Activated T-helper 9 cell treated with anti-CD3 and anti-CD28 coated beads, Interleukin-2, amount 50 U/mL, for 16 hours (primary cell): ENCODE results near the gene GOSR2.
"Not testable (repeated sequence)": the region's sequence is repeated elsewhere in the genome, so short reads cannot be mapped to it uniquely, and the experiment has no call there.

Source experiments
- DNase-seq: peaks from one replicate; pipeline ENCODE4 v3.0.0-alpha.2; 2020; ENCODE audit warnings: low read depth

The GOSR2 gene

DNA sequence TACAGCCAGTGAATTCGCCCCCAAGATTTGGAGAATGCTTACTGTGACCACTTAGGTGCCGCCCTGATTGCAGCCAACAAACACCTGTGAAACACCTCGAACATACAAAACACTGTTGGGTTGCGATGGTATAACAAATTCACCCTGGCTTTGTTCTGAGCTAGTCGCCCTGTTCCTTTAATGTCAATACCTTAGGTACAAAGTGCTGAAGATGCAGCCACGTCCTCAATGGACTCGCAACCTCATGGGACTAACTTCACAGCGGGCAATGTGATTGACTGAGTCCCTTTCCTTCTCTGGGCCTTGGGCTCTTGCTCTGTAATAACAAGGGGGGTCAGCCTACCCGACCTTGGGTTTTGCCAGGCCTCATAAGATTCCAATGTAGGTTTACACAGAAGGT, 28.9 kb upstream of the GOSR2 start:
- DNase-seq, result no peak

DNA sequence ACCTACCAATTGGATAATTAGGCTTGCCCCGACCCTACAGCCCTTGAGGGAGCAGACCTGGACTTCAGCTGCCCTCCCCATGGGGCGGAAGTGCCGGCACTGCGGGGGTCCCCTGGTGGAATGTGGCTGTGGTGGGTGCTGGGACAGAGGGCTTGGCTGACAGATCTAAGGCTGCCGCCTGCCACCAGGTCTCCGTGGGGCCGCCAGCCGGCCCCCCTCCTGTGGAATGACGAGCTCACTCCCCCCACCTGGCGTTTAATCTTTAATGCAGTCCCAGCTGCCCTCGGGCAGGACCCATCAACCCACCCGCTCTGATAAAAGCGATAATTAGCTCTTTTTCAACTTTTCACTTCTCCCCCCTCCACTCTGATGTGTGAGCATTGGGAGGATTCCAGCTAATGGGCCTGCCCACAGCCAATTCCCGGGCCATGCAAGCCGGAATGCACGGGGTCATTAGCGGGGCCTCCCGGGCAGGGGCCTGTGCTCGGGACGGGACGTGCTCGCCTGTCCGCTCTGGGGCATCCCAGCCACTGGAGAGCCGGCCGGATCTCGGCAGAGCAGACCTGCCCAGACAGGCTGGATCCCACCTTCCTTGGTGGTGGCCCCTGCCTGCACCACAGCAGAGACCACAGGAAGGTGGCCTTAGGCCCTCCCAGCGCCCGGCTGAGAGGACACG, 28.3 kb upstream of the GOSR2 start:
- no peak for DNase-seq

DNA sequence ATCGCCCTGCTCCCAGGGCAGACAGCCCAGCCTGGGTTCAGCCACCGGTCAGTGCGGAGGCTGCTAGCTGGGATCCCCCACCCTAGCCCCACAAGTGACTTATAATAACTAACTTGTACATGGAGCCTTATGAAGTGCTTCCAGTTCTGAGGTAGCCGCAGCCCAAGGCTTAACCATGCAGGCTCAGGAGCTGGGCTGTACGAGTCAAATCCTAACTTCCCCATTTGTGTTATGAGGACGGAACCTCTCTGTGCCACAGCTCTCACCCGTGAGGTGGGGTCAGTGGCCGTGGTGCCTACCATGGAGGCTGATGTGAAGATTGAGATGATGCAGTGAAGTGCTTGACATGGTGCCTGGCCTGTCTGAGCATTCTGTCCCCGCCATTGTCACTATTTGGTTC, 27.8 kb upstream of the GOSR2 start:
- DNase-seq, result no peak

DNA sequence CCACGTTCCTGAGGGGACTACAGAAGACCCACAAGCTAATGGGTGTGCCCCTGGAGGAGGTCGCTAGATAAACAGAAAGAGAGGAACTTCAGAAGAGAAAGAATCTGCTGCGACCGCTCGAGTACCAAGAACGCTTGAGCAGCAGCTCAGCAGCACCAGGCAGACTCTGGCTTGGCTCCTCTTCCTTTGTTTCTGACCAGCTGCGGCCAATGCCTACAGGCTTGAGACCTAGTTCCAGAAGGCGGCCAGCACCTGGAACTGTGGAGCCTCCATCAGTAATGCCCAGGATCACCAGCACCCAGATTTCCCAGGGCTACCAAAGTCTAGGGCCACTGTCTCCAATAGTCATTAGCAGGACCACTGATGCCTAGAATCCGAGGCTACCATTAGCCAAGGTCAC, 26.0 kb upstream of the GOSR2 start:
- DNase-seq, result no peak

DNA sequence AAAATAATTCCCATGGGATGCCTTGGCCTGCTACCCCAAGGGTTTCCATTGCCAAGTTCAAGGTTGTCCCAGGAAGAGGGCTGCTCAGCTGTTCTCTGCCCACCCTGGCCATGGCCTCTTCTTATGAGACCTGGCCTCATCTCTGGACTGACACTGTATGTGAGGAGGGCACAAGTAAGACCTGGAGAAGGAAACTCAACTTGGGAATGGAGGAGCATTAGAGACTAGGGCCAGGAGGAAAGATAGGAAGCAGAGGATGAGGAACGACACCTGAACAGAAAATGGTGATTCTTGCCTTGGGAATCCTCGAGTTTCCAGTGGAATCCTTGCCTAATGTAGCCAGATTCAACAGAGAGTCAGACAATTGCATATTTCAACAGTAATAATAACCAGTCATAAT, 24.6 kb upstream of the GOSR2 start:
- no peak for DNase-seq

DNA sequence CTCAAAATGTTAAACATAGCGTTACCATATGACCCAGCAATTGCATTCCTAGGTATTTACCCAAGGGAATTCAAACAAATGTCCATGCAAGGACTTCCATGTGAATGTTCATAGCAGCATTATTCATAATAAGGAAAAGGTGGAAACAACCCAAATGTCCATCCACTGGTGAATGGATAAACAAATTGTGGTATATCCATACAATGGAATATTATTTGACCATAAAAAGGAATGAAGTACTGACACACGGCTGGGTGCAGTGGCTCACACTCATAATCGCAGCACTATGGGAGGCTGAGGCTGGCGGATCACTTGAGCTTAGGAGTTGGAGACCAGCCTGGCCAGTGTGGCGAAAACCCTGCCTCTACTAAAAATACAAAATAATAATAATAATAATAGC, 24.1 kb upstream of the GOSR2 start:
- no peak for DNase-seq

DNA sequence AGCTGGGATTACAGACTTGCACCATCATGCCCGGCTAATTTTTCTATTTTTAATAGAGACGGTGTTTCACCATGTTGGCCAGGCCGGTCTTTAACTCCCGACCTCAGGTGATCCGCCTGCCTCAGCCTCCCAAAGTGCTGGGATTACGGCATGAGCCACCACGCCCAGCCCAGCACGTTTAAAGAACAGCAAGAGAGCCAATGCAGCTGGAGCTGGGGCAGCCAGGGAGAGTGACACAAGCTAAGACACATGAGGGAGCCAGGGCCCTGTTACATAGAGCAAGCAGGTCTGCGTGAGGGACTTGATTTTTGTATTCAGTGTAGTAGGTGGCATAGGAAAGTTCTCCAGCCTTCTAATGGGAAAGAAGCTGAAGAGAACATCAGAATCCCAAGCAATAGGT, 21.7 kb upstream of the GOSR2 start:
- DNase-seq, result no peak

DNA sequence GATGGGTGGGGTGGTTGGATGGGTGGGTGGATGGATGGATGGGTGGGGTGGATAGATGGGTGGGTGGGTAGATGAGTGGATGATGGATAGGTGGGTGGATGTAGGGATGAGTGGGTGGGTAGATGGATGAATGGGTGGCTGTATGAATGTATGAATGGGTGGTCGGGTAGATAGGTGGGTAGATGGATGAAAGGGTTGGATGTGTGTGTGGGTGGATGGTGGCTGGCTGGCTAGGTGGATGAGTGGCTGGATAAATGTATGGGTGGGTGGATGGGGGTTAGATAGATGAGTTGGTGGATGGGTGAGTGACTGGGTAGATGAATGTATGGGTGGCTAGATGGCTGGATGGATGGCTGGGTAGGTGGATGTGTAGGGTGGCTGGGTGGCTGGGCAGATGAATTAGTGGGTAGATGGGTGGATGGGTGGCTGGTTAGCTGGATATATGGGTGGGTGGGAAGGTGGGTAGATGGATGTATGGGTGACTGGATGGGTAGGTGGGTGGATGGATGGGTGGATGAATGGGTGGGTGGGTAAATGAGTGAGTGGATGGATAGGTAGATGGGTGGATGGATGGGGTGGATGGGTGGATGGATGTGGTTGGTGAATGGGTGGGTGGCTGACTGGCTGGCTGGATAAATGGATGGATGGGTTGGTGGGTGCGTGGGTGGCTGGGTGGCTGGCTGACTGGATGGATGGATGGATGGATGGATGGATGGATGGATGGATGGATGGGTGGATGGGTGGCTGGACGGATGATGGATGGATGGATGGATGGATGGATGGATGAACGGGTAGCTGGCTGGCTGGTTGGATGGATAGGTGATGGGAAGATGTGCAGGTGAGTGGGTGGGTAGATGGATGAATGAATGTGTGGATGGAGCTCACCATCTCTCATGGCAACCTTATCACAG, 18.9 kb upstream of the GOSR2 start:
- no peak for DNase-seq

DNA sequence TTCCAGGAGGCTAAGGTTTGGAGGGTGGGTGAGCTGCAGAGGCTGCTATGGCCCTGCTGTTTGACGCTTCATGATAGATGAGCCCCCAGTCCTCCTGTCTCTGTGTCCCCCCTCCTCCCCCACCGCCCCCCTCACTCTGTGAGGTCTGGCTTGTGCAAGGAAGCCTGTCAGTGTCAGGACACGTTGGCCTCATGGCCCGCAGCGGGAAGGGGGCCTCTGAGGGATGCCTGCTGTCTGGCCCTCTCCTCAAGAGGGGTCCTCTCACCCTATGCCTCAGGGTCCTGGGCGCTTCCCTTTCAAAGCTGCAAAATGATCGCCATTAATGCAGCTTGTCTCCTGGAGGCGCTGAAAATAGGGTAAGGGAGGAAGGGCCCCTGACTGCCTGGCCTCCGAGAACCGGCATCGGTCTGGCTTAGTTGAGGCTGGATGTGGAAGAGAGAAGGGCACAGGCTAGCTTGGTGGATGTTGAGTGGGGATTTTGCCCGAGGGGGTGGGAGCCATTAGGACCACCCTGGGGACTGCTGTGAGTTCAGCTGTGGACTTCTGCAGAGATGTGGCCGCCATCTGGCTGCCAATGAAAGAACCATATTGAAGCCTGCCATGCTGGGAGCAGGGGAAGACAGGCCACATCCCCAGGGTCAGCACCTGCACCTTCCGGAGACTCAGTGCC, 14.8 kb upstream of the GOSR2 start:
- DNase-seq, result no peak

DNA sequence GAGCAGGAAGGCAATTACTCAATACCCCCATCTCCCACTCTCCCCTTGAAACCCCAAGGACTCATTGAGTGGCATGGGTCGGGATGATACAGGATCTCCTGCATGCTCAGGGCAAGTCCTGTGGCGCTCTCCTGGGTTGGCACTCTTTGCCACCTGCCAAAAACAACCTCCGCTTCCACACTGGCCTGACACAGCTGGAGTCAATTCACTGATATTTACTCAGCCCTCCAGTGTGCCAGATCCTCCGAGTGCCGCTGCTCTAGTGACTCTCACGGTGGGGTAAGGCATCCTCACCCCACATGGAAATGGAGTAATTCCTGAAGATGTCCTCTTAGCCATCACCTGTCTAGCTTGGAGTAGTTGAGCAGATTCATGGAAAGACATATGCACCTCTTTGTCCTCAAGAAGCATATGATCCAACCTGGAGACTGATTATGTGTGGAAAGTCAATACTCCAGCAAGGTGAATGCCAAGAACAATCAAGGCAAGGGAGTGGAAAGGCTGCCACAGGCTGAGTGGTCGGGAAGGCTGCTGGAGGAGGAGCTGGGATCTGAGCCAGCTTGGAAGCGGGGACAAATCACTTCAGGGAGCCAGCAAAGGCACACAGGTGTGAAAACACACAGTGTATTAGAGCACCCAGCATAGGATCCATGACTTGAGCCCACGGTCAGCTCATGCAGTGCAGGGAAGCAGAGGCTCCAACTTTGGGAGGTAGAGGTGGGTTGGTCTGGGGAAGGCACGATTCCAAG, 12.6 kb upstream of the GOSR2 start:
- DNase-seq, result no peak

DNA sequence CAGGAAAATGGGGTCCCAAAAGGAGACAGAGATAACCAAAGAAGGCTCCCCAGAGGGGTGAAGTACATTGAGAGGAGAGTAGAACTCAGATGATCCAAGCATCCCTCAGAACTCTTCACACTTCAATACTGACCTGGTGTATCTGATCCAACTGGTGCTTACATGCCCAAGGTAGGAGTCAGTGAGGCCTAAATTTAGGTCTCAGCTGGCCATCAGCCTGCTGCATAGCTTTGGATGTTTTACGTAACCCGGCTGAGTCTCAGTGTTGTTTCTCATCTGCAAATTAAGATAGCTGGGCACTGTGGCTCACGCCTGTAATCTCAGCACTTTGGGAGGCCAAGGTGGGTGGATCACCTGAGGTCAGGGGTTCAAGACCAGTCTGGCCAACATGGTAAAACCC, 11.6 kb upstream of the GOSR2 start:
- no peak for DNase-seq

DNA sequence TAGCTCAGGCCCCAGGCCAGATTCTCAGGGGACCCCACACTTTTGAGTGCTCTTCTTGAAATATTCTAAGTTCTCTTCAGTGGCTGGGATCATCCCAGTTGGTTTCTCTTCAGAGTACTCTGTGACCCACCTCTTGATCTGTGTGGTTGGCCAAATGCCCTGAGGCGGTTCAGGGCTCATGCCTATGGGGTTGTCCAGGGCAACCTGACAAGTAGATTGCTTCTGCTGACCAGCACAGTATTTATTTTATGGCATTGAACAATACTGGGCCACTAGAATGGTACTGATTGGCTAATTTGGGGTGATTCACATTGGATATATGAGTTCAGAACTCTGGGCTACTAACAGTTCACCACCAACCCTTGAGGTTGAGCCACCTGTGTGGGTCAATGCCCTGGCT, 7.4 kb upstream of the GOSR2 start:
- no peak for DNase-seq

DNA sequence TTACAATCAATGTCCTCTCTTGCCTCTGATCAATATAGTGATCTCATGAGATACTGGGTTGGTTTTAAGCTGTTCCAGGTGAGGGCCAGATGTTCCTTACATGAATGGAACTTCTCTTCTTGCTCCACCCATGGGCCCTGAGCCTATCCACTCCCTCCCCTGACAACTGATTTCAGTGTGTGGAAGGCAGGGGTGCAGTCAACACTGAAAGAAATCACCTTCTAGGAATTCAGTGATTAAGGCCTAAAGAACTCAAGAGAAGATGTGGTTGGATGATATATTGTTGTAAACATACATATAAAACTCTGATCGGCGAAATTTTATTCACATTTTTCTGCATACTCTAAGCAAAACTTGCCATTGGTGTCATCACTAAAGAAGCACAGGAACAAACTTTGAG, 6.7 kb upstream of the GOSR2 start:
- no peak for DNase-seq

DNA sequence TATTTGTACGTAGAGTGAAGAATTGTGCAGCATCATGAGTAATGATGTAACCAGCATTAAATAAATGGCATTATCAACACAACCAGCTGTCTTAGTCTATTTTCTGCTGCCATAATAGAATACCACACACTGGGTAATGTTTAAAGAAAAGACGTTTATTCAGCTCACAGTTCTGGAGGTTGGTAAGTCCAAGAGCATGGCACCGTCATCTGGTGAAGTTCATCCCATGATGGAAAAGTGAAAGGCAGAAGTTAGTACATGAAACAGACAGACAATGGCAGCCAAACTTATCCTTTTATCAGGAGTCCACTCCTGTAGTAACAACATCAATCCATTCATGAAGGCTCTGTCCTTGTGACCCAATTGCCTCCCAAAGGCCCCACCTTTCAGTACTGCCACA, 6.3 kb upstream of the GOSR2 start:
- DNase-seq, result no peak

DNA sequence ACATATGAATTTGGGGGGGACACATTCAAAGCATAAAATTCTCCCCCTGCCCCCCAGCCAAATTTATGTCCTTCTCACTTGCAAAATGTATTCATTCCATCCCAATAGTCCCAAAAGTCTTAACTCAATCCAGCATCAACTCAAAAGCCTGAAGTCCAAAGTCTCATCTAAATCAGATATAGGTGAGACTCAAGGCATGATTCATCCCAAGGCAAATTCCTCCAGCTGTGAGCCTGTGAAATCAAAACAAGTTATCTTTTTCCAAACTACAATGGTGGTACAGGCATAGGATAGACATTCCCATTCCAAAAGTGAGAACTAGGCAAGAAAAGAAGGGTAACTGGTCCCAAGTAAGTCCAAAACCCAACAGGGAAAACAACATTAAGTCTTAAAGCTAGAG, 5.9 kb upstream of the GOSR2 start:
- no peak for DNase-seq

DNA sequence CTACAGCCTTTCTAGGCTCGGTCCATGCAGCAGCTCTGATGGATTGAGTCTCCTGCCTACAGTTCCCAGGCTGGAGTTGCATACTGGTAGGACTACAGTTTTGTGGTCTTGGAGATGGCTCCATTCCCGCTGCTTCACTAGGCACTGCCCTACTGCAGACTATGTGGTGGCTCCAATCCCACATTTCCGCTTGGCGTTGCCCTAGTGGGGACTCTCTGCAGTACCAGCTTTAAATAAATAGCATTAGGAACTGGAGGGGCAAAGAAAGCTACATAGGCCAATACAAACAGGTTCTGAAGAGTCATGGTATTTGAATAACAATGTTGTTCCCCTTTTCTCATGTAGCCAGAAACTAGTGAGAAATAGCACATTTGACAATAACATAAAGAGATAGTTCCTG, 5.4 kb upstream of the GOSR2 start:
- no peak for DNase-seq

DNA sequence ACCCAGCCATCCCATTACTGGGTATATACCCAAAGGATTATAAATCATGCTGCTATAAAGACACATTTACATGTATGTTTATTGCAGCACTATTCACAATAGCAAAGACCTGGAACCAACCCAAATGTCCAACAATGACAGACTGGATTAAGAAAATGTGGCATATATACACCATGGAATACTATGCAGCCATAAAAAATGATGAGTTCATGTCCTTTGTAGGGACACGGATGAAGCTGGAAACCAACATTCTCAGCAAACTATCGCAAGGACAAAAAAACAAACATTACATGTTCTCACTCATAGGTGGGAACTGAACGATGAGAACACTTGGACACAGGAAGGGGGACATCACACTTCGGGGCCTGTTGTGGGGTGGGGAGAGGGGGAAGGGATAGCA, 998 bp upstream of the GOSR2 start:
- not testable (repeated sequence) for DNase-seq

DNA sequence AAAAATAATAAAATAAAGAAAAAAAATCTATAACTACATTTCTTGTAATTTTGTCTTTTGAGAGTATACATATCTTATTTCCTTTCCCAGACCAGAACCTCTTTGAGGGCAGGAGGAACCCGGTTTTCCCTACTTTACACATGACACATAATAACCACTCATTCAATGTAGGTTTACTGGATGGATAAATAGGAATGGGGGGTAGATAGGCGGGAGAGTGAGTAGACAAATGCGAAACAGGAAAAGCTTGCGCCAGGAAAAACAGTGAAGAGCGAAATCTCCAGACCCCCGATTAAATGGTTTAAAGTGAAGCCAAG, 515 bp upstream of the GOSR2 start:
- DNase-seq, result no peak

DNA sequence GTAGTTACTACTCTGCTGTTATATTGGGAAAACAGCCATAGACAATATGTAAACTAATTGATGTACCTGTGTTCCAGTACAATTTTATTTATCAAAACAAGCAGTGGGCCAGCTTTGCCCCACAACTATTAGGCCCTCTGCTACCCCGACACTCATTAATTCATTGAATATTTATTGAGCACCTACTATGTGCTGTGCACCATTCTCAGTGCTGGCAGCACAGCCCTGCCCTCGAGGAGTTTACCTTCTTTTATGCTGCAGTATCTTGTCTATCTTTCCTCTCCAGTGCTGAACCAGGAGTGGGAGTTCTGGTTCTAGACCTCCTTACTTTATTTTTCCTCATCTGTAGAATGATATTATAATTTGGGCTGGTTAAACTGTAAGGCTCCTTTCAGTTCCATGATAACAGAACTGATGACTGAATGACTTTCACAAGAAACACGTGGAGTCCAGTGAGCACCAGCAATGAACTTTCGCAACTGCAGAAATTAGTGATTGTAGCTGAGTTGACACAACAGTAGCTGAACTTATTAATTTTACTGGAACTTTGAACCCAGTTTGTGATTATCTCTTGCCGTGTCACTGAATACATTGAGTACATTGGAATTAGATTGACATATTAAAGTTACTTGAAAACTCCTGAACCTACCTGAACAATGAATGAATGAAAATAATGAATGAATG, 2.4 kb downstream of the GOSR2 start:
- no peak for DNase-seq

DNA sequence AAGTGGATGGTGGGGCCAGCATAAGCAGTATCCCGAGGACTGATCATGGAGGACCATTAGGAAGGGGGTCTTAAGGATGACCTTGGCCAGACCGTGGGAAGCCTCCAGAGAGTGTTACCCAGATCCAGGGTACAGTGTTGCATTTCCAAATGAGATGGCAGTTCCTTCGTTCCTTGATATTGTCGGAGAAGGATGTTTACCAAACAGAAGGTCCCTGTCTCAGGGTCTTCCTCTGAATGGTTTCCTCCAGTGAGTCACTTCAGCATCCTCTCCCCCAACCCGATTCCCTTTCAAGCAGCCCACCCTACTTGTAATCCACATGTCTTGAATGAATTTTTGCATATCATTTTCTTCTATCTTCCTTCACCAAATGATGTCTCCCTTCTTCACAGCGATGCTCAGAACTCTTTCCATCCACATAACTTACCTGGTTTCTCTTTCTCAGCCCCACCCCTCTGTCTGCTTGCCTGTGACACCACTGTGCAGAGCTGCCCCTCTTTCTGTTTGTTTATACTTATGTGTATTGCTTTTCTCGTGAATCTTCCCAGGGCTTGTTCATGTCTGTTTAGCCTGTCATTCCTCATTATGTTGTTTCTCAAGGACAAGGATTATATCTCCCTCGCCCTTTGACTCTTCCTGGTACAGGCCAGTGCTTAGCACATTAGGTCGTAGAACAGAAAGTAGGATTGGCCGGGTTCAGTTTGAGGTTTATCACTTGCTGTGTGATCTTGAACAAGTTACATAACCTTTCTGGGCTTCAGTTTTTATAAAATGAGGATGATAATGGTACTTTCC, 5.7 kb downstream of the GOSR2 start:
- no peak for DNase-seq

DNA sequence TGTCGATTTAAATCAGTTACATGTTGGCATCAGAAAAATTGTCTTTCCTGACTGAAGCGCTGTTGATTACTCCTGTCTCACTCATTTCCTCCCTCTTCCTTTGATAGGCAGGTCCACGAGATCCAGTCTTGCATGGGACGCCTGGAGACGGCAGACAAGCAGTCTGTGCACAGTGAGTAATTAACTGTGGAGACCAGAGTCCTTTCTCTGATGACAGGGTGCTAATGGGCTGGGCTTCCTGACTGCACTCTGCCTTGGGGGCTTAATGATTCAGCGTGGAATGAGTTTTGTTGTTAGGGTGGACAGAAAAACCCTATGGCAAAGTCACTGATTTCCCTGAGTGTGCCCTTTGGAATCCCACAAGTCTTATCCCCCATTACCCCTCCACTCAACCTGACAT, 6.5 kb downstream of the GOSR2 start:
- DNase-seq, result no peak
